ENCODE measurements around the gene BORCS5.

GRCh38 chr12:12334367-12335040, 22.4 kb upstream of the BORCS5 start:
- TF ChIP-seq CTCF (IDR thresholded peaks at IDR 0.05) = peak; percentile 89
- TF ChIP-seq EZH2 (IDR thresholded peaks at IDR 0.05; ENCODE audit: borderline replicate concordance, insufficient read depth, low read depth, low read length, poor library complexity, severe bottlenecking) = no peak
